PC-9 (cell line): ENCODE data around the gene NTM. TPM values are rescaled to one million over a fixed set of nuclear protein-coding genes. Genes with fewer than 3 reads are reported as not detected.

Experiments
- BruUV-seq: library from RNA; stranded (reverse); fragments of 400-500 nt; replicated peaks from 2 replicates; lab custom pipeline; 2021; lab: Mats Ljungman, UMichigan
- CTCF ChIA-PET: fragments of 300-600 bp; sonication (Branson Sonifier 250); formaldehyde crosslinking; loops from one replicate; lab custom pipeline; 2022; ENCODE audit warnings: antibody characterized with exemption; lab: Charles Lee
- POLR2A ChIA-PET: fragments of 300-600 bp; sonication (Branson Sonifier 250); formaldehyde crosslinking; loops from one replicate; lab custom pipeline; 2022; ENCODE audit warnings: antibody characterized with exemption; ENCODE audit not compliant: unreplicated experiment; lab: Charles Lee
- DNase-seq, 2 experiments: peaks; one replicate each; pipeline versions ENCODE4 v3.0.0 to v3.0.0-alpha.2; 2015 to 2022; ENCODE audit warnings: mixed read lengths in 1 of 2
- H2AFZ ChIP-seq: fragments of 200-600 bp; sonication (generic); 2 replicates; pipeline ENCODE4 v1.8.1; 2017; ENCODE audit warnings: antibody characterized with exemption
- H3F3A ChIP-seq: fragments of 200-600 bp; sonication (generic); 2 replicates; pipeline ENCODE4 v1.8.1; 2017; ENCODE audit warnings: antibody characterized with exemption, mild to moderate bottlenecking, low read depth; ENCODE audit not compliant: insufficient read depth
- H3K27ac ChIP-seq: fragments of 200-600 bp; sonication (generic); 2 replicates; pipeline ENCODE4 v1.6.1; 2016; ENCODE audit warnings: mixed run types
- H3K27me3 ChIP-seq: fragments of 200-600 bp; sonication (generic); 2 replicates; pipeline ENCODE4 v1.6.1; 2016; ENCODE audit warnings: low read depth, mixed run types; ENCODE audit not compliant: insufficient read depth
- H3K36me3 ChIP-seq: fragments of 200-600 bp; sonication (generic); 2 replicates; pipeline ENCODE4 v1.6.1; 2016; ENCODE audit warnings: low read depth, mixed run types
- H3K4me1 ChIP-seq: fragments of 200-600 bp; sonication (generic); replicated peaks from 2 replicates; pipeline ENCODE4 v1.6.1; 2016; ENCODE audit warnings: mixed run types; ENCODE audit not compliant: insufficient read depth
- H3K4me2 ChIP-seq: fragments of 200-600 bp; sonication (generic); 2 replicates; pipeline ENCODE4 v1.6.1; 2017; ENCODE audit warnings: mixed run types
- H3K4me3 ChIP-seq: fragments of 200-600 bp; sonication (generic); 2 replicates; pipeline ENCODE4 v1.6.1; 2016; ENCODE audit warnings: mixed run types
- H3K79me2 ChIP-seq: fragments of 200-600 bp; sonication (generic); 2 replicates; pipeline ENCODE4 v1.6.1; 2017; ENCODE audit warnings: low read depth, mixed run types
- H3K9me2 ChIP-seq: fragments of 200-600 bp; sonication (generic); 2 replicates; pipeline ENCODE4 v1.8.1; 2017; ENCODE audit warnings: mild to moderate bottlenecking; ENCODE audit not compliant: insufficient read depth
- H3K9me3 ChIP-seq: fragments of 200-600 bp; sonication (generic); 2 replicates; pipeline ENCODE4 v1.8.1; 2016; ENCODE audit warnings: low read depth; ENCODE audit not compliant: insufficient read depth
- H4K20me1 ChIP-seq: fragments of 200-600 bp; sonication (generic); 2 replicates; pipeline ENCODE4 v1.8.1; 2017; ENCODE audit not compliant: insufficient read depth
- CTCF ChIP-seq: fragments of 200-600 bp; sonication (generic); conservative IDR thresholded peaks from 2 replicates; pipeline ENCODE4 v1.6.1; 2017; ENCODE audit warnings: mixed run types, antibody characterized with exemption, mild to moderate bottlenecking, moderate library complexity
- EZH2 ChIP-seq: fragments of 200-600 bp; sonication (generic); IDR thresholded peaks from 2 replicates; pipeline ENCODE4 v1.8.0; 2017; ENCODE audit warnings: antibody characterized with exemption, low read depth
- intact Hi-C: fragments of 100-400 bp; cut with micrococcal nuclease; formaldehyde crosslinking; loops from one replicate; pipeline ENCODE4 v1.10.0; 2022; ENCODE audit not compliant: unreplicated experiment
- total RNA-seq: library from RNA; stranded (reverse); gene quantifications from 2 replicates; pipeline ENCODE4 v1.2.3, GENCODE V29; 2021

NTM gene
- total RNA-seq, 1 experiment from 2014 or later = not detected

GRCh38 chr11:132240374-132240773 is 870.0 kb downstream of the NTM start:
- no peak for DNase-seq
- Histone ChIP-seq H3K9me2 (no peaks in the 10 kb centered on the region), H3K9me3 (no peaks in the 10 kb centered on the region), H3K79me2 (no peaks in the 10 kb centered on the region), H3K36me3 (no peaks in the 10 kb centered on the region), H3K4me1 (no peaks in the 10 kb centered on the region), H3K4me2 (no peak overlapping the region), H3K27me3 (peaks cover 52% of the 10 kb centered on the region), H3K27ac (no peak overlapping the region), H3K4me3 (no peak overlapping the region), H2AFZ (no peak overlapping the region), H3F3A (no peaks in the 10 kb centered on the region), H4K20me1 (no peaks in the 10 kb centered on the region)
- intact Hi-C loops = no loop called here
- no peak for TF ChIP-seq CTCF
- no peak for TF ChIP-seq EZH2
- BruUV-seq = no TSS peak
- POLR2A ChIA-PET = no interaction called here
- CTCF ChIA-PET = no interaction called here

- H3K4me3 ChIP-seq = no peak overlapping the region
- no peak for DNase-seq
- no peak overlapping the region for H3K27ac ChIP-seq
- TF ChIP-seq CTCF (no peak), EZH2 (no peak)
- H4K20me1 ChIP-seq = no peaks in the 10 kb centered on the region
- H3K79me2 ChIP-seq = no peaks in the 10 kb centered on the region
- no peaks in the 10 kb centered on the region for H3K4me1 ChIP-seq
- H3F3A ChIP-seq = no peaks in the 10 kb centered on the region
- ChIA-PET CTCF (no interaction called here), POLR2A (no interaction called here)
- no peak overlapping the region for H2AFZ ChIP-seq
- H3K27me3 ChIP-seq = peaks cover 49% of the 10 kb centered on the region
- H3K36me3 ChIP-seq = no peaks in the 10 kb centered on the region
- H3K9me2 ChIP-seq = no peaks in the 10 kb centered on the region
- no peak overlapping the region for H3K4me2 ChIP-seq
- H3K9me3 ChIP-seq = no peaks in the 10 kb centered on the region
- no TSS peak for BruUV-seq
- intact Hi-C loops = no loop called here
Measured at GRCh38 chr11:132242632-132243031, 872.2 kb downstream of the NTM start.

- H3K4me1 ChIP-seq = no peaks in the 10 kb centered on the region
- no peak overlapping the region for H3K4me3 ChIP-seq
- no peaks in the 10 kb centered on the region for H3K9me3 ChIP-seq
- no peak overlapping the region for H3K4me2 ChIP-seq
- H2AFZ ChIP-seq = no peak overlapping the region
- POLR2A ChIA-PET = no interaction called here
- no peaks in the 10 kb centered on the region for H3F3A ChIP-seq
- no peaks in the 10 kb centered on the region for H3K9me2 ChIP-seq
- no peaks in the 10 kb centered on the region for H3K79me2 ChIP-seq
- H3K27ac ChIP-seq = no peak overlapping the region
- no peaks in the 10 kb centered on the region for H4K20me1 ChIP-seq
- TF ChIP-seq CTCF = no peak
- no peak for TF ChIP-seq EZH2
- no peak for DNase-seq
- H3K27me3 ChIP-seq = peaks cover 35% of the 10 kb centered on the region
- no TSS peak for BruUV-seq
- intact Hi-C loops = no loop called here
- H3K36me3 ChIP-seq = no peaks in the 10 kb centered on the region
- CTCF ChIA-PET = no interaction called here
Measured at GRCh38 chr11:132244846-132245245, 874.4 kb downstream of the NTM start.
